HG03439 (cell line): ENCODE results near the gene FBLN1.

Experiments
- ATAC-seq: cut with Tn5 transposase; IDR thresholded peaks from one replicate; pipeline ENCODE4 v1.9.1; 2021; ENCODE audit warnings: mild to moderate bottlenecking, moderate library complexity; ENCODE audit not compliant: unreplicated experiment

FBLN1 gene

GRCh38 chr22:45629469-45630089 is 126.9 kb downstream of the FBLN1 start:
- no peak for ATAC-seq

- no peak for ATAC-seq
Measured at GRCh38 chr22:45630436-45630835, 127.8 kb downstream of the FBLN1 start.

- ATAC-seq: no peak
Measured at GRCh38 chr22:45631140-45631840, 128.6 kb downstream of the FBLN1 start.

- ATAC-seq: no peak
Measured at GRCh38 chr22:45631841-45632238, 129.2 kb downstream of the FBLN1 start.

GRCh38 chr22:45632791-45633515 is 130.3 kb downstream of the FBLN1 start:
- ATAC-seq: no peak

GRCh38 chr22:45636683-45637082 is 134.0 kb downstream of the FBLN1 start:
- no peak for ATAC-seq

GRCh38 chr22:45638197-45638596 is 135.5 kb downstream of the FBLN1 start:
- no peak for ATAC-seq

GRCh38 chr22:45638834-45639746 is 136.4 kb downstream of the FBLN1 start:
- no peak for ATAC-seq

GRCh38 chr22:45639747-45640102 is 137.0 kb downstream of the FBLN1 start:
- no peak for ATAC-seq

- no peak for ATAC-seq
Measured at GRCh38 chr22:45640291-45640940, 137.7 kb downstream of the FBLN1 start.

GRCh38 chr22:45640941-45641621 is 138.4 kb downstream of the FBLN1 start:
- ATAC-seq: no peak

GRCh38 chr22:45642986-45643385 is 140.3 kb downstream of the FBLN1 start:
- no peak for ATAC-seq

- no peak for ATAC-seq
Measured at GRCh38 chr22:45644714-45645113, 142.0 kb downstream of the FBLN1 start.

- no peak for ATAC-seq
Measured at GRCh38 chr22:45645150-45645525, 142.5 kb downstream of the FBLN1 start.

- ATAC-seq: no peak
Measured at GRCh38 chr22:45645526-45646414, 143.1 kb downstream of the FBLN1 start.

- ATAC-seq: no peak
Measured at GRCh38 chr22:45647532-45648225, 145.0 kb downstream of the FBLN1 start.

GRCh38 chr22:45648301-45649117 is 145.8 kb downstream of the FBLN1 start:
- no peak for ATAC-seq

GRCh38 chr22:45649809-45650208 is 147.1 kb downstream of the FBLN1 start:
- ATAC-seq: no peak
